Measurements from ENCODE around the gene FAM151B. TPM values are rescaled to one million over a fixed set of nuclear protein-coding genes. Genes with fewer than 3 reads are reported as not detected.

Gene FAM151B
- polyA plus RNA-seq, 4 donors: 0.73 to 1.4 (median 1.1) TPM; not detected in 1

- no peak for FAIRE-seq
These were observed 21.5 kb downstream of the FAM151B start for GRCh38 chr5:80509362-80509761.

GRCh38 chr5:80516826-80517225, 28.9 kb downstream of the FAM151B start:
- H3K9me3 ChIP-seq (ENCODE audit: control insufficient read depth in 2 of 2, insufficient read depth in 1 of 2, low read depth in 1 of 2, low read length in 1 of 2): no peaks in the 10 kb centered on the region
- H3K4me1 ChIP-seq (ENCODE audit: control insufficient read depth in 3 of 3, insufficient read depth in 2 of 3, low read depth in 1 of 3, low read length in 2 of 3): no peaks in the 10 kb centered on the region
- DNase-seq (peak; percentile 6 to 72), FAIRE-seq (no peak)
- H3K4me3 ChIP-seq (ENCODE audit: low read depth in 1 of 3, low read length in 3 of 3): no peak overlapping the region
- WGBS, 3 donors: 12 to 39% (median 23%) methylated on average over 4 of the region's 4 CpGs
- no peak overlapping the region for H3K27ac ChIP-seq (ENCODE audit: low read depth in 1 of 3, low read length in 2 of 3)
- H3K27me3 ChIP-seq (ENCODE audit: control insufficient read depth in 3 of 3, insufficient read depth in 3 of 3, low read length in 3 of 3): no peaks in the 10 kb centered on the region
- no peaks in the 10 kb centered on the region for H3K36me3 ChIP-seq (ENCODE audit: control insufficient read depth in 3 of 3, insufficient read depth in 2 of 3, low read depth in 1 of 3, low read length in 3 of 3)

More at GRCh38 chr5:80509362-80509761, 21.5 kb downstream of the FAM151B start:
- Histone ChIP-seq H3K4me1 (ENCODE audit: control insufficient read depth in 3 of 3, insufficient read depth in 2 of 3, low read depth in 1 of 3, low read length in 2 of 3) (no peaks in the 10 kb centered on the region), H3K36me3 (ENCODE audit: control insufficient read depth in 3 of 3, insufficient read depth in 2 of 3, low read depth in 1 of 3, low read length in 3 of 3) (no peaks in the 10 kb centered on the region), H3K27me3 (ENCODE audit: control insufficient read depth in 3 of 3, insufficient read depth in 3 of 3, low read length in 3 of 3) (no peaks in the 10 kb centered on the region), H3K27ac (ENCODE audit: low read depth in 1 of 3, low read length in 2 of 3) (no peak overlapping the region), H3K4me3 (ENCODE audit: low read depth in 1 of 3, low read length in 3 of 3) (no peak overlapping the region), H3K9me3 (ENCODE audit: control insufficient read depth in 2 of 2, insufficient read depth in 1 of 2, low read depth in 1 of 2, low read length in 1 of 2) (no peaks in the 10 kb centered on the region)
- DNase-seq: no peak
- 81 to 92% (median 91%) methylated on average over 4 of the region's 4 CpGs for WGBS, 3 donors

GRCh38 chr5:80540691-80541090, 52.8 kb downstream of the FAM151B start:
- Histone ChIP-seq H3K9me3 (ENCODE audit: control insufficient read depth in 2 of 2, insufficient read depth in 1 of 2, low read depth in 1 of 2, low read length in 1 of 2) (peaks cover 0 to 4% of the 10 kb centered on the region in 2 donors), H3K36me3 (ENCODE audit: control insufficient read depth in 3 of 3, insufficient read depth in 2 of 3, low read depth in 1 of 3, low read length in 3 of 3) (no peaks in the 10 kb centered on the region), H3K4me3 (ENCODE audit: low read depth in 1 of 3, low read length in 3 of 3) (no peak overlapping the region), H3K27ac (ENCODE audit: low read depth in 1 of 3, low read length in 2 of 3) (no peak overlapping the region), H3K4me1 (ENCODE audit: control insufficient read depth in 3 of 3, insufficient read depth in 2 of 3, low read depth in 1 of 3, low read length in 2 of 3) (no peaks in the 10 kb centered on the region), H3K27me3 (ENCODE audit: control insufficient read depth in 3 of 3, insufficient read depth in 3 of 3, low read length in 3 of 3) (no peaks in the 10 kb centered on the region)
- DNase-seq (no peak), FAIRE-seq (no peak)
- 91 to 94% (median 94%) methylated on average over 1 of the region's 1 CpG for WGBS, 3 donors

GRCh38 chr5:80541392-80541791, 53.5 kb downstream of the FAM151B start:
- no peak overlapping the region for H3K27ac ChIP-seq (ENCODE audit: low read depth in 1 of 3, low read length in 2 of 3)
- no peaks in the 10 kb centered on the region for H3K9me3 ChIP-seq (ENCODE audit: control insufficient read depth in 2 of 2, insufficient read depth in 1 of 2, low read depth in 1 of 2, low read length in 1 of 2)
- WGBS, 3 donors: 56 to 68% (median 57%) methylated on average over 3 of the region's 3 CpGs
- no peaks in the 10 kb centered on the region for H3K4me1 ChIP-seq (ENCODE audit: control insufficient read depth in 3 of 3, insufficient read depth in 2 of 3, low read depth in 1 of 3, low read length in 2 of 3)
- no peaks in the 10 kb centered on the region for H3K27me3 ChIP-seq (ENCODE audit: control insufficient read depth in 3 of 3, insufficient read depth in 3 of 3, low read length in 3 of 3)
- FAIRE-seq: no peak
- H3K36me3 ChIP-seq (ENCODE audit: control insufficient read depth in 3 of 3, insufficient read depth in 2 of 3, low read depth in 1 of 3, low read length in 3 of 3): no peaks in the 10 kb centered on the region
- no peak overlapping the region for H3K4me3 ChIP-seq (ENCODE audit: low read depth in 1 of 3, low read length in 3 of 3)
- no peak for DNase-seq

GRCh38 chr5:80554646-80555045, 66.7 kb downstream of the FAM151B start:
- FAIRE-seq: no peak

GRCh38 chr5:80555099-80555498, 67.2 kb downstream of the FAM151B start:
- no peaks in the 10 kb centered on the region for H3K36me3 ChIP-seq (ENCODE audit: control insufficient read depth in 3 of 3, insufficient read depth in 2 of 3, low read depth in 1 of 3, low read length in 3 of 3)
- DNase-seq: no peak
- no peak overlapping the region for H3K4me3 ChIP-seq (ENCODE audit: low read depth in 1 of 3, low read length in 3 of 3)
- H3K4me1 ChIP-seq (ENCODE audit: control insufficient read depth in 3 of 3, insufficient read depth in 2 of 3, low read depth in 1 of 3, low read length in 2 of 3): no peaks in the 10 kb centered on the region
- peaks cover 0 to 16% (median 2%) of the 10 kb centered on the region in 3 donors for H3K27me3 ChIP-seq (ENCODE audit: control insufficient read depth in 3 of 3, insufficient read depth in 3 of 3, low read length in 3 of 3)
- no peaks in the 10 kb centered on the region for H3K9me3 ChIP-seq (ENCODE audit: control insufficient read depth in 2 of 2, insufficient read depth in 1 of 2, low read depth in 1 of 2, low read length in 1 of 2)
- H3K27ac ChIP-seq (ENCODE audit: low read depth in 1 of 3, low read length in 2 of 3): no peak overlapping the region
- no peak for FAIRE-seq
- 44 to 72% (median 57%) methylated on average over 4 of the region's 4 CpGs for WGBS, 3 donors

More at GRCh38 chr5:80554646-80555045, 66.7 kb downstream of the FAM151B start:
- Histone ChIP-seq H3K4me3 (ENCODE audit: low read depth in 1 of 3, low read length in 3 of 3) (no peak overlapping the region), H3K4me1 (ENCODE audit: control insufficient read depth in 3 of 3, insufficient read depth in 2 of 3, low read depth in 1 of 3, low read length in 2 of 3) (no peaks in the 10 kb centered on the region), H3K36me3 (ENCODE audit: control insufficient read depth in 3 of 3, insufficient read depth in 2 of 3, low read depth in 1 of 3, low read length in 3 of 3) (no peaks in the 10 kb centered on the region), H3K27me3 (ENCODE audit: control insufficient read depth in 3 of 3, insufficient read depth in 3 of 3, low read length in 3 of 3) (peaks cover 0 to 13% (median 2%) of the 10 kb centered on the region in 3 donors), H3K9me3 (ENCODE audit: control insufficient read depth in 2 of 2, insufficient read depth in 1 of 2, low read depth in 1 of 2, low read length in 1 of 2) (no peaks in the 10 kb centered on the region), H3K27ac (ENCODE audit: low read depth in 1 of 3, low read length in 2 of 3) (no peak overlapping the region)
- no peak for DNase-seq
- 63 to 77% (median 73%) methylated on average over 4 of the region's 4 CpGs for WGBS, 3 donors

GRCh38 chr5:80559244-80559643, 71.3 kb downstream of the FAM151B start:
- H3K27me3 ChIP-seq (ENCODE audit: control insufficient read depth in 3 of 3, insufficient read depth in 3 of 3, low read length in 3 of 3): peaks cover 0 to 20% (median 6%) of the 10 kb centered on the region in 3 donors

GRCh38 chr5:80565330-80565729, 77.4 kb downstream of the FAM151B start:
- Histone ChIP-seq H3K9me3 (ENCODE audit: control insufficient read depth in 2 of 2, insufficient read depth in 1 of 2, low read depth in 1 of 2, low read length in 1 of 2) (no peaks in the 10 kb centered on the region), H3K36me3 (ENCODE audit: control insufficient read depth in 3 of 3, insufficient read depth in 2 of 3, low read depth in 1 of 3, low read length in 3 of 3) (no peaks in the 10 kb centered on the region), H3K27ac (ENCODE audit: low read depth in 1 of 3, low read length in 2 of 3) (no peak overlapping the region), H3K27me3 (ENCODE audit: control insufficient read depth in 3 of 3, insufficient read depth in 3 of 3, low read length in 3 of 3) (peaks cover 16 to 34% (median 25%) of the 10 kb centered on the region in 3 donors), H3K4me1 (ENCODE audit: control insufficient read depth in 3 of 3, insufficient read depth in 2 of 3, low read depth in 1 of 3, low read length in 2 of 3) (peaks cover 0 to 6% (median 0%) of the 10 kb centered on the region in 3 donors), H3K4me3 (ENCODE audit: low read depth in 1 of 3, low read length in 3 of 3) (no peak overlapping the region)
- 75 to 82% (median 78%) methylated on average over 5 of the region's 5 CpGs for WGBS, 3 donors
- DNase-seq (no peak), FAIRE-seq (no peak)

More at GRCh38 chr5:80559244-80559643, 71.3 kb downstream of the FAM151B start:
- WGBS, 3 donors: 83 to 93% (median 84%) methylated on average over 4 of the region's 4 CpGs
- Histone ChIP-seq H3K4me3 (ENCODE audit: low read depth in 1 of 3, low read length in 3 of 3) (no peak overlapping the region), H3K36me3 (ENCODE audit: control insufficient read depth in 3 of 3, insufficient read depth in 2 of 3, low read depth in 1 of 3, low read length in 3 of 3) (no peaks in the 10 kb centered on the region), H3K4me1 (ENCODE audit: control insufficient read depth in 3 of 3, insufficient read depth in 2 of 3, low read depth in 1 of 3, low read length in 2 of 3) (no peaks in the 10 kb centered on the region), H3K27ac (ENCODE audit: low read depth in 1 of 3, low read length in 2 of 3) (no peak overlapping the region), H3K9me3 (ENCODE audit: control insufficient read depth in 2 of 2, insufficient read depth in 1 of 2, low read depth in 1 of 2, low read length in 1 of 2) (no peaks in the 10 kb centered on the region)
- FAIRE-seq (no peak), DNase-seq (no peak)

GRCh38 chr5:80566711-80567259, 78.9 kb downstream of the FAM151B start:
- Histone ChIP-seq H3K9me3 (ENCODE audit: control insufficient read depth in 2 of 2, insufficient read depth in 1 of 2, low read depth in 1 of 2, low read length in 1 of 2) (no peaks in the 10 kb centered on the region), H3K27ac (ENCODE audit: low read depth in 1 of 3, low read length in 2 of 3) (no peak overlapping the region), H3K27me3 (ENCODE audit: control insufficient read depth in 3 of 3, insufficient read depth in 3 of 3, low read length in 3 of 3) (peaks cover 19 to 48% (median 33%) of the 10 kb centered on the region in 3 donors), H3K36me3 (ENCODE audit: control insufficient read depth in 3 of 3, insufficient read depth in 2 of 3, low read depth in 1 of 3, low read length in 3 of 3) (no peaks in the 10 kb centered on the region), H3K4me3 (ENCODE audit: low read depth in 1 of 3, low read length in 3 of 3) (no peak overlapping the region), H3K4me1 (ENCODE audit: control insufficient read depth in 3 of 3, insufficient read depth in 2 of 3, low read depth in 1 of 3, low read length in 2 of 3) (peaks cover 0 to 8% (median 0%) of the 10 kb centered on the region in 3 donors)
- 43 to 67% (median 61%) methylated on average over 5 of the region's 5 CpGs for WGBS, 3 donors
- DNase-seq: no peak
- no peak for FAIRE-seq
